ENCODE results near the gene GNG4. TPM values are rescaled to one million over a fixed set of nuclear protein-coding genes. Genes with fewer than 3 reads are reported as not detected.
A peak's percentile ranks its signal among the peaks of the same experiment; 100 is the strongest.

The GNG4 gene
- total RNA-seq, 1 experiment from 2014 or later = 34.4 TPM

- H3K4me1 Mint-ChIP-seq = peaks cover 42 to 48% of the 10 kb centered on the region in 2 experiments
- no CpG with 5 or more reads among the region's 2 CpGs for WGBS (ENCODE audit: extremely low coverage, insufficient read length, low lambda C conversion rate)
- TF ChIP-seq CTCF (conservative IDR thresholded peaks at IDR 0.05) = no peak
- no peak overlapping the region for H3K18ac ChIP-seq (ENCODE audit: insufficient read length, low read depth, low read length)
- H3K14ac ChIP-seq (ENCODE audit: insufficient read depth, low read length) = no peak overlapping the region
- H2BK15ac ChIP-seq (ENCODE audit: low read depth, low read length) = no peak overlapping the region
- peak overlapping the region in 1 of 2 experiments; percentile 20; a peak in 1 of 5 replicates for H3K4me3 Mint-ChIP-seq
- peaks cover 4% of the 10 kb centered on the region; the same call in 1 of the 2 replicates for H3K4me1 ChIP-seq (ENCODE audit: insufficient read depth, low read length)
- no peaks in the 10 kb centered on the region for H3K79me1 ChIP-seq (ENCODE audit: insufficient read depth, low read depth, low read length, poor library complexity, severe bottlenecking)
- no peak overlapping the region for H4K91ac ChIP-seq (ENCODE audit: insufficient read length, low read depth, low read length)
- H3K23ac ChIP-seq (ENCODE audit: insufficient read length, low read depth, low read length) = no peak overlapping the region
- H3K9ac ChIP-seq (ENCODE audit: extremely low read depth, insufficient read length, low read length) = no peak overlapping the region
- H3K36me3 Mint-ChIP-seq (ENCODE audit: insufficient read depth in 1 of 3, low read depth in 3 of 3) = peaks cover 0 to 4% (median 0%) of the 10 kb centered on the region in 3 experiments; a peak in 1 of 7 replicates
- H3K27me3 ChIP-seq (ENCODE audit: insufficient read depth, low read length) = no peaks in the 10 kb centered on the region
- H4K20me1 ChIP-seq (ENCODE audit: control insufficient read depth, insufficient read depth, insufficient read length) = no peaks in the 10 kb centered on the region
- no peak overlapping the region for H3K56ac ChIP-seq (ENCODE audit: insufficient read length, low read depth, low read length)
- peaks cover 5% of the 10 kb centered on the region; the same call in 1 of the 2 replicates for H3K27me3 Mint-ChIP-seq (ENCODE audit: low read depth)
- H3K9me3 Mint-ChIP-seq = no peaks in the 10 kb centered on the region
- DNase-seq = no peak
- no peaks in the 10 kb centered on the region for H3K9me3 ChIP-seq (ENCODE audit: control insufficient read depth, low read depth, low read length)
- H3K23me2 ChIP-seq (ENCODE audit: insufficient read length, low read depth, low read length, poor library complexity, severe bottlenecking) = no peaks in the 10 kb centered on the region
- H2BK20ac ChIP-seq (ENCODE audit: low read depth, low read length, poor library complexity, severe bottlenecking) = no peak overlapping the region
- H2BK5ac ChIP-seq (ENCODE audit: insufficient read length, low read length) = no peak overlapping the region
- no peak overlapping the region for H3K27ac ChIP-seq (ENCODE audit: insufficient read length, low read depth, low read length)
- no peak overlapping the region for H3K4me2 ChIP-seq (ENCODE audit: insufficient read depth, insufficient read length, low read length)
- no peak overlapping the region for H2BK12ac ChIP-seq (ENCODE audit: insufficient read length, low read depth, low read length)
- no peak overlapping the region for H2AFZ ChIP-seq (ENCODE audit: low read length)
- H4K5ac ChIP-seq (ENCODE audit: insufficient read length, low read depth, low read length) = no peak overlapping the region
- H4K8ac ChIP-seq (replicated peaks; ENCODE audit: insufficient read length, low read depth, low read length) = no peak overlapping the region
- no peak overlapping the region for H3K27ac Mint-ChIP-seq
- H3K4ac ChIP-seq (ENCODE audit: low read depth, low read length) = no peak overlapping the region
- H2BK120ac ChIP-seq (ENCODE audit: low read depth, low read length, poor library complexity, severe bottlenecking) = no peak overlapping the region
- no peak overlapping the region for H2AK5ac ChIP-seq (ENCODE audit: insufficient read length, low read length)
- no peak overlapping the region for H3T11ph ChIP-seq (ENCODE audit: low read length)
- no peaks in the 10 kb centered on the region for H3K79me2 ChIP-seq (ENCODE audit: insufficient read depth, low read length)
Measured at GRCh38 chr1:235661568-235661967, 12.0 kb upstream of the GNG4 start.
